IMR-90 (cell line): ENCODE measurements around the gene LYPD6. TPM values are rescaled to one million over a fixed set of nuclear protein-coding genes. Genes with fewer than 3 reads are reported as not detected.

ENCODE experiments used
- ATAC-seq: fragments of 200-7000 bp; cut with Tn5 transposase; 2 replicates; pipeline ENCODE4 v1.9.1; 2020; ENCODE audit warnings: low read depth, mild to moderate bottlenecking, moderate library complexity
- BruUV-seq: library from RNA; stranded (reverse); fragments of 400-500 nt; replicated peaks from 2 replicates; lab custom pipeline; 2021; lab: Mats Ljungman, UMichigan
- CTCF ChIA-PET: fragments of 300-600 bp; formaldehyde crosslinking; extraction: SDS; loops from one replicate; lab custom pipeline; 2021; ENCODE audit warnings: antibody characterized with exemption; lab: Yijun Ruan, JAX
- POLR2A ChIA-PET: fragments of 300-600 bp; sonication (Branson Sonifier 250); formaldehyde crosslinking; loops from one replicate; lab custom pipeline; 2022; ENCODE audit warnings: antibody characterized with exemption; ENCODE audit not compliant: unreplicated experiment; lab: Charles Lee
- DNase-seq: peaks from one replicate; pipeline ENCODE4 v3.0.0; 2013
- H2AFZ ChIP-seq: replicated peaks from 2 replicates; pipeline ENCODE3; 2013; ENCODE audit warnings: low read length, mild to moderate bottlenecking; ENCODE audit not compliant: poor library complexity
- H2AK5ac ChIP-seq: 2 replicates; pipeline ENCODE4 v1.6.1; 2013; ENCODE audit warnings: low read depth, low read length, inconsistent platforms
- H2AK9ac ChIP-seq: replicated peaks from 2 replicates; pipeline ENCODE3; 2013; ENCODE audit warnings: mild to moderate bottlenecking, low read depth, low read length, moderate library complexity; ENCODE audit not compliant: poor library complexity
- H2BK120ac ChIP-seq: 2 replicates; pipeline ENCODE4 v1.6.1; 2013; ENCODE audit warnings: low read depth, low read length, inconsistent platforms
- H2BK15ac ChIP-seq: 3 replicates; pipeline ENCODE4 v1.6.1; 2013; ENCODE audit warnings: low read depth, low read length, inconsistent platforms
- H2BK20ac ChIP-seq: 2 replicates; pipeline ENCODE4 v1.6.1; 2013; ENCODE audit warnings: low read depth, mild to moderate bottlenecking, inconsistent platforms, low read length, moderate library complexity
- H2BK5ac ChIP-seq: 2 replicates; pipeline ENCODE4 v1.6.1; 2013; ENCODE audit warnings: mild to moderate bottlenecking, low read depth, low read length, inconsistent platforms; ENCODE audit not compliant: poor library complexity, severe bottlenecking
- H3K14ac ChIP-seq: replicated peaks from 2 replicates; pipeline ENCODE4 v1.6.1; 2013; ENCODE audit warnings: low read depth, low read length, inconsistent platforms
- H3K18ac ChIP-seq: 2 replicates; pipeline ENCODE4 v1.6.1; 2013; ENCODE audit warnings: low read depth, low read length, control low read depth
- H3K23ac ChIP-seq: 2 replicates; pipeline ENCODE4 v1.6.1; 2013; ENCODE audit warnings: low read depth, low read length, inconsistent platforms
- H3K27ac ChIP-seq: 2 replicates; pipeline ENCODE4 v1.5.1; 2013; ENCODE audit warnings: mild to moderate bottlenecking, control low read depth, low read length; ENCODE audit not compliant: insufficient read depth
- H3K27me3 ChIP-seq: 2 replicates; pipeline ENCODE4 v1.6.1; 2013; ENCODE audit warnings: low read length; ENCODE audit not compliant: control insufficient read depth, insufficient read depth
- H3K36me3 ChIP-seq: 2 replicates; pipeline ENCODE4 v1.6.1; 2013; ENCODE audit warnings: low read length, mixed read lengths; ENCODE audit not compliant: control insufficient read depth, insufficient read depth
- H3K4ac ChIP-seq: 2 replicates; pipeline ENCODE4 v1.6.1; 2013; ENCODE audit warnings: low read depth, low read length, inconsistent platforms
- H3K4me1 ChIP-seq: 2 replicates; pipeline ENCODE4 v1.6.1; 2013; ENCODE audit warnings: low read length, mixed read lengths; ENCODE audit not compliant: control insufficient read depth, insufficient read depth
- H3K4me2 ChIP-seq: 2 replicates; pipeline ENCODE4 v1.6.1; 2013; ENCODE audit warnings: low read depth, mild to moderate bottlenecking, control low read depth, low read length, moderate library complexity
- H3K4me3 ChIP-seq: 2 replicates; pipeline ENCODE4 v1.5.1; 2013; ENCODE audit warnings: low read depth, mild to moderate bottlenecking, control low read depth, low read length, moderate library complexity; ENCODE audit not compliant: insufficient read depth
- H3K56ac ChIP-seq: 2 replicates; pipeline ENCODE4 v1.6.1; 2013; ENCODE audit warnings: low read length, inconsistent platforms; ENCODE audit not compliant: insufficient read depth; ENCODE audit errors: extremely low read depth
- H3K79me1 ChIP-seq, 2 experiments: 2 replicates each; pipeline ENCODE4 v1.6.1; 2013; ENCODE audit warnings: low read length in 2 of 2, inconsistent platforms in 1 of 2, low read depth in 1 of 2
- H3K9ac ChIP-seq: 2 replicates; pipeline ENCODE4 v1.6.1; 2013; ENCODE audit warnings: low read depth, low read length, control low read depth
- H3K9me1 ChIP-seq: 2 replicates; pipeline ENCODE4 v1.6.1; 2013; ENCODE audit warnings: low read length, inconsistent platforms; ENCODE audit not compliant: insufficient read depth
- H3K9me3 ChIP-seq: 2 replicates; pipeline ENCODE4 v1.6.1; 2013; ENCODE audit warnings: low read length; ENCODE audit not compliant: control insufficient read depth, insufficient read depth
- H4K20me1 ChIP-seq: 2 replicates; pipeline ENCODE4 v1.6.1; 2013; ENCODE audit warnings: low read length, inconsistent platforms; ENCODE audit not compliant: insufficient read depth
- H4K5ac ChIP-seq: 2 replicates; pipeline ENCODE4 v1.6.1; 2013; ENCODE audit warnings: mild to moderate bottlenecking, low read depth, low read length, control low read depth
- H4K8ac ChIP-seq, 2 experiments: 2 replicates each; pipeline ENCODE4 v1.6.1; 2013; ENCODE audit warnings: low read depth in 2 of 2, low read length in 2 of 2, control low read depth in 1 of 2, inconsistent platforms in 1 of 2
- H4K91ac ChIP-seq: 2 replicates; pipeline ENCODE4 v1.6.1; 2013; ENCODE audit warnings: low read depth, low read length, inconsistent platforms; ENCODE audit not compliant: insufficient read depth
- BHLHE40 ChIP-seq: fragments of 150-350 bp; IDR thresholded peaks from 2 replicates; pipeline ENCODE4 v1.6.1; 2016; ENCODE audit warnings: mild to moderate bottlenecking, low read depth, low read length
- ELK1 ChIP-seq: fragments of 150-350 bp; IDR thresholded peaks from 2 replicates; pipeline ENCODE4 v1.6.1; 2016; ENCODE audit warnings: low read depth, mild to moderate bottlenecking, low read length, moderate library complexity, borderline replicate concordance
- RCOR1 ChIP-seq: IDR thresholded peaks from 2 replicates; pipeline ENCODE4 v1.6.1; 2012; ENCODE audit warnings: mild to moderate bottlenecking, low read length, improper control_type of control experiment; ENCODE audit not compliant: insufficient replicate concordance
- WGBS, 2 experiments: methylation state at CpG; one replicate each; pipeline versions ENCODE4 v1.1.5 to v1.1.7; 2013; ENCODE audit warnings: missing lambda C conversion rate in 2 of 2; ENCODE audit not compliant: insufficient read length in 1 of 2; ENCODE audit errors: extremely low coverage in 2 of 2; 5-methylcytosine and 5-hydroxymethylcytosine counted together
- dilution Hi-C: fragments of 300-500 bp; cut with HindIII; formaldehyde crosslinking; loops from one replicate; pipeline ENCODE4 v1.14.3; 2018; ENCODE audit warnings: low sequenced_read_pairs; ENCODE audit not compliant: unreplicated experiment
- in situ Hi-C: fragments of 300-500 bp; cut with MboI; formaldehyde crosslinking; loops from 3 replicates; pipeline ENCODE4 v1.14.3; 2019; ENCODE audit warnings: low sequenced_read_pairs, inconsistent platforms, mixed read lengths
- intact Hi-C: fragments of 100-400 bp; cut with micrococcal nuclease; formaldehyde crosslinking; loops from 2 replicates; pipeline ENCODE4 v1.10.0; 2022
- polyA plus RNA-seq, 3 experiments: library from polyadenylated mRNA; depleted of rRNA; stranded (reverse); fragments of >200 nt; gene quantifications; 2 replicates each; pipeline ENCODE4 v1.2.3, GENCODE V29; 2012; ENCODE audit warnings: low replicate concordance in 1 of 3
- total RNA-seq: library from RNA; depleted of rRNA; stranded (reverse); fragments of >200 nt; gene quantifications from 2 replicates; pipeline ENCODE4 v1.2.3, GENCODE V29; 2012

Gene LYPD6
- total and polyA plus RNA-seq, 2 of the 4 experiments (the other 2 are of a cell fraction), result 0.87 to 0.90 TPM

DNA sequence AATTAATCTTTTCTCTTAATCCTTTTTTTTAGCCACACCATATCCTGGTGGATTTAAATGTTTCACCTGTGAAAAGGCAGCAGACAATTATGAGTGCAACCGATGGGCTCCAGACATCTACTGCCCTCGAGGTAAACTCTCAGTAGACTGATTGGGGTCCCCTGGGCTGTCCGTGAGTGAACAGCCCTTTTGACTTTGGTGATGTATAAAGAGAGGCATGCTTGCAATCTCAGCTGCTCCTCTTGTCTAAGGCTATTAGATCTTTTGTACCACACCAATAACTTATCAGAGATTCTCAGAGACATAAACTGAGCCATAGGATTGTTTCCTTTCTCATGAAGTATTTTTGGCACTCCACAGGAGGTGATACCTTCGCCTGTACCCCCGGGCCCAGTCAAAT is 118.6 kb downstream of the LYPD6 start:
- no TSS peak for BruUV-seq
- Histone ChIP-seq H3K4me3 (no peak overlapping the region), H3K27ac (no peak overlapping the region), H3K79me1 (no peaks in the 10 kb centered on the region), H4K5ac (no peak overlapping the region), H3K36me3 (no peaks in the 10 kb centered on the region), H2BK5ac (no peak overlapping the region), H3K4me2 (no peak overlapping the region), H3K9me3 (no peaks in the 10 kb centered on the region), H4K91ac (no peak overlapping the region), H2AK9ac (no peak overlapping the region), H3K18ac (no peak overlapping the region), H2AK5ac (no peak overlapping the region), H2AFZ (no peak overlapping the region), H2BK20ac (no peak overlapping the region), H3K56ac (no peak overlapping the region), H3K23ac (no peak overlapping the region), H2BK120ac (no peak overlapping the region), H3K9ac (no peak overlapping the region), H3K4ac (no peak overlapping the region), H3K14ac (no peak overlapping the region), H4K20me1 (no peaks in the 10 kb centered on the region), H4K8ac (no peak overlapping the region), H3K4me1 (no peaks in the 10 kb centered on the region), H3K9me1 (no peaks in the 10 kb centered on the region), H3K27me3 (no peaks in the 10 kb centered on the region), H2BK15ac (no peak overlapping the region)
- dilution Hi-C loops, result no loop called here
- TF ChIP-seq RCOR1 (no peak), ELK1 (no peak), BHLHE40 (no peak)
- intact Hi-C loops, result no loop called here
- WGBS, 2 experiments, result no CpG with 5 or more reads among the region's 5 CpGs
- in situ Hi-C loops, result no loop called here
- ATAC-seq, result no peak
- DNase-seq, result no peak
- ChIA-PET CTCF (no interaction called here), POLR2A (no interaction called here)
